Peyer's patch (tissue), 4 donors: Measurements from ENCODE around the gene C9orf43.
"Not testable (repeated sequence)": the region's sequence is repeated elsewhere in the genome, so short reads cannot be mapped to it uniquely, and the experiment has no call there.

Source experiments
- CTCF ChIP-seq, 6 experiments: fragments of 450-650 bp in 4 of 6; fragments of 200-600 bp in 2 of 6; sonication (generic) in 1 of 6; IDR thresholded peaks; one replicate each; pipeline ENCODE4 v1.5.1; 2017 to 2019; ENCODE audit warnings: antibody characterized with exemption in 6 of 6, mild to moderate bottlenecking in 3 of 6, moderate library complexity in 1 of 6
- POLR2A ChIP-seq, 2 donors: fragments of 450-650 bp; IDR thresholded peaks; one replicate each; pipeline ENCODE4 v1.5.1; 2017; ENCODE audit warnings: antibody characterized with exemption in 2 of 2, mild to moderate bottlenecking in 2 of 2, moderate library complexity in 2 of 2

- TF ChIP-seq CTCF (IDR thresholded peaks at IDR 0.05) = peak; percentile 29 to 92 (median 79)
- TF ChIP-seq POLR2A (IDR thresholded peaks at IDR 0.05) = not testable (repeated sequence)
These were observed 3.6 kb upstream of the C9orf43 start for GRCh38 chr9:113406873-113407511.
